Measurements from ENCODE around the gene TTC21A.

Gene TTC21A

DNA sequence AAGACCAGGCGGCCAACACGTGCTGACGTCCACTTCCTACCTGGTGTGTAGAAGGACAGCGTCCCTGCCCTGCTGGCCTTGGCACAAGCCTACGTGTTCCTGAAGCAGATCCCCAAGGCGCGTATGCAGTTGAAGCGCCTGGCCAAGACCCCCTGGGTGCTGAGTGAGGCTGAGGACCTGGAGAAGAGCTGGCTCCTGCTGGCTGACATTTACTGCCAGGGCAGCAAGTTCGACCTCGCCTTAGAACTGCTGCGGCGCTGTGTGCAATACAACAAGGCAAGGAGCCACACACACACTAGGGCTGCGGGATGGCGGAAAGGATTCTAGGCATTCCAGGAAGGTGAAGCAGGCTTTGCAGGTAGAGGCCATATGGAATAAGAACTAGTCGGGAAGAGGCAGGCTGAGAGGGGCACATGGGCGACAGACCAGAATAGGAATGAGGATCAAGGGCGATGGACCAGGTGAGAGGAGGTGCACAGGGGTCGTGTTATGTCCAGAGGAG is 30.0 kb downstream of the TTC21A start:
- no peaks in the 10 kb centered on the region for H3K27me3 ChIP-seq (ENCODE audit: insufficient read depth, low read length, poor library complexity)
- no peaks in the 10 kb centered on the region for H3K9me3 ChIP-seq (ENCODE audit: insufficient read depth, low read length, severe bottlenecking)
- no peaks in the 10 kb centered on the region for H3K79me2 ChIP-seq (ENCODE audit: insufficient read depth, low read length)
- no peak overlapping the region for H3K9ac ChIP-seq (ENCODE audit: low read depth, low read length)
- no peak overlapping the region for H3K4me2 ChIP-seq (ENCODE audit: insufficient read depth, low read length)
- no peak for DNase-seq
- no peak for TF ChIP-seq CTCF (IDR thresholded peaks at IDR 0.05; ENCODE audit: borderline replicate concordance, extremely low read depth, low read length, poor library complexity, severe bottlenecking)
- TF ChIP-seq EZH2 (IDR thresholded peaks at IDR 0.05; ENCODE audit: borderline replicate concordance, low read depth, low read length, severe bottlenecking), result no peak
- no peaks in the 10 kb centered on the region for H4K20me1 ChIP-seq (ENCODE audit: insufficient read depth, low read length)
- no peak overlapping the region for H3K4me3 ChIP-seq (ENCODE audit: low read depth in 1 of 2, low read length in 2 of 2)
- no peak for ATAC-seq (ENCODE audit: insufficient read depth, low read depth)
- H3K36me3 ChIP-seq (ENCODE audit: insufficient read depth, low read length), result no peaks in the 10 kb centered on the region
- H3K4me1 ChIP-seq (ENCODE audit: insufficient read depth, low read length), result no peaks in the 10 kb centered on the region
- H2AFZ ChIP-seq (ENCODE audit: low read depth, low read length), result no peak overlapping the region
- H3K27ac ChIP-seq (ENCODE audit: low read length), result no peak overlapping the region

- no peak for DNase-seq
- Histone ChIP-seq H3K4me1 (ENCODE audit: insufficient read depth, low read length) (no peaks in the 10 kb centered on the region), H3K4me2 (ENCODE audit: insufficient read depth, low read length) (no peak overlapping the region), H3K27ac (ENCODE audit: low read length) (no peak overlapping the region), H3K79me2 (ENCODE audit: insufficient read depth, low read length) (no peaks in the 10 kb centered on the region), H4K20me1 (ENCODE audit: insufficient read depth, low read length) (no peaks in the 10 kb centered on the region), H2AFZ (ENCODE audit: low read depth, low read length) (no peak overlapping the region), H3K27me3 (ENCODE audit: insufficient read depth, low read length, poor library complexity) (no peaks in the 10 kb centered on the region), H3K4me3 (ENCODE audit: low read depth in 1 of 2, low read length in 2 of 2) (no peak overlapping the region), H3K9me3 (ENCODE audit: insufficient read depth, low read length, severe bottlenecking) (no peaks in the 10 kb centered on the region), H3K9ac (ENCODE audit: low read depth, low read length) (no peak overlapping the region), H3K36me3 (ENCODE audit: insufficient read depth, low read length) (peaks cover 3% of the 10 kb centered on the region; the same call in 1 of the 2 replicates)
- ATAC-seq (ENCODE audit: insufficient read depth, low read depth), result no peak
- TF ChIP-seq EZH2 (IDR thresholded peaks at IDR 0.05; ENCODE audit: borderline replicate concordance, low read depth, low read length, severe bottlenecking) (no peak), CTCF (IDR thresholded peaks at IDR 0.05; ENCODE audit: borderline replicate concordance, extremely low read depth, low read length, poor library complexity, severe bottlenecking) (no peak)
These were observed 30.7 kb downstream of the TTC21A start for GRCh38 chr3:39137991-39138803.

- DNase-seq, result no peak
- H3K79me2 ChIP-seq (ENCODE audit: insufficient read depth, low read length), result no peaks in the 10 kb centered on the region
- H3K27ac ChIP-seq (ENCODE audit: low read length), result no peak overlapping the region
- no peaks in the 10 kb centered on the region for H4K20me1 ChIP-seq (ENCODE audit: insufficient read depth, low read length)
- H3K9me3 ChIP-seq (ENCODE audit: insufficient read depth, low read length, severe bottlenecking), result no peaks in the 10 kb centered on the region
- H3K9ac ChIP-seq (ENCODE audit: low read depth, low read length), result no peak overlapping the region
- H3K27me3 ChIP-seq (ENCODE audit: insufficient read depth, low read length, poor library complexity), result no peaks in the 10 kb centered on the region
- no peak for ATAC-seq (ENCODE audit: insufficient read depth, low read depth)
- TF ChIP-seq CTCF (IDR thresholded peaks at IDR 0.05; ENCODE audit: borderline replicate concordance, extremely low read depth, low read length, poor library complexity, severe bottlenecking) (no peak), EZH2 (IDR thresholded peaks at IDR 0.05; ENCODE audit: borderline replicate concordance, low read depth, low read length, severe bottlenecking) (no peak)
- H2AFZ ChIP-seq (ENCODE audit: low read depth, low read length), result no peak overlapping the region
- no peaks in the 10 kb centered on the region for H3K4me1 ChIP-seq (ENCODE audit: insufficient read depth, low read length)
- no peak overlapping the region for H3K4me2 ChIP-seq (ENCODE audit: insufficient read depth, low read length)
- no peak overlapping the region for H3K4me3 ChIP-seq (ENCODE audit: low read depth in 1 of 2, low read length in 2 of 2)
- H3K36me3 ChIP-seq (ENCODE audit: insufficient read depth, low read length), result peaks cover 8% of the 10 kb centered on the region; the same call in 1 of the 2 replicates
These were observed 31.4 kb downstream of the TTC21A start for GRCh38 chr3:39138804-39139415.
